Loucy (cell line): ENCODE data around the gene RSPO1.
"Not testable (repeated sequence)": the region's sequence is repeated elsewhere in the genome, so short reads cannot be mapped to it uniquely, and the experiment has no call there.

Source experiments
- H2AFZ ChIP-seq: fragments of 200-600 bp; sonication (generic); 2 replicates; pipeline ENCODE4 v1.6.0; 2016; ENCODE audit warnings: antibody characterized with exemption, mild to moderate bottlenecking, low read length, moderate library complexity
- H3F3A ChIP-seq: fragments of 200-600 bp; 2 replicates; pipeline ENCODE4 v1.6.0; 2016; ENCODE audit warnings: antibody characterized with exemption, low read depth, mild to moderate bottlenecking
- H3K27me3 ChIP-seq: fragments of 200-600 bp; sonication (generic); 2 replicates; pipeline ENCODE4 v1.6.1; 2014; ENCODE audit warnings: low read length, mild to moderate bottlenecking; ENCODE audit not compliant: insufficient read depth, poor library complexity, severe bottlenecking
- H3K36me3 ChIP-seq: fragments of 200-600 bp; sonication (generic); 2 replicates; pipeline ENCODE4 v1.6.1; 2016; ENCODE audit warnings: low read length; ENCODE audit not compliant: insufficient read depth
- H3K4me1 ChIP-seq: fragments of 200-600 bp; sonication (generic); 2 replicates; pipeline ENCODE4 v1.5.1; 2014; ENCODE audit warnings: low read length, mild to moderate bottlenecking; ENCODE audit not compliant: insufficient read depth, poor library complexity, severe bottlenecking
- H3K4me2 ChIP-seq: fragments of 200-600 bp; sonication (generic); 2 replicates; pipeline ENCODE4 v1.6.0; 2014; ENCODE audit warnings: antibody characterized with exemption, low read length, low read depth, mild to moderate bottlenecking; ENCODE audit not compliant: poor library complexity, severe bottlenecking
- H3K4me3 ChIP-seq: fragments of 200-600 bp; sonication (generic); 2 replicates; pipeline ENCODE4 v1.5.1; 2014; ENCODE audit warnings: low read length, mild to moderate bottlenecking, mixed read lengths; ENCODE audit not compliant: poor library complexity, severe bottlenecking
- H3K79me2 ChIP-seq: fragments of 200-600 bp; sonication (generic); 2 replicates; pipeline ENCODE4 v1.6.1; 2014; ENCODE audit warnings: low read length; ENCODE audit not compliant: insufficient read depth
- H3K9ac ChIP-seq: fragments of 200-600 bp; sonication (generic); 2 replicates; pipeline ENCODE4 v1.6.0; 2014; ENCODE audit warnings: mild to moderate bottlenecking, low read depth, low read length, moderate library complexity; ENCODE audit not compliant: poor library complexity, severe bottlenecking
- H3K9me2 ChIP-seq: fragments of 200-600 bp; sonication (generic); replicated peaks from 2 replicates; pipeline ENCODE4 v1.6.1; 2016; ENCODE audit warnings: low read depth, low read length, mixed read lengths
- H3K9me3 ChIP-seq: fragments of 200-600 bp; sonication (generic); 2 replicates; pipeline ENCODE4 v1.6.1; 2014; ENCODE audit warnings: mild to moderate bottlenecking, antibody characterized with exemption, low read length, low read depth; ENCODE audit not compliant: insufficient read depth
- H4K20me1 ChIP-seq: fragments of 200-600 bp; sonication (generic); 2 replicates; pipeline ENCODE4 v1.6.0; 2014; ENCODE audit warnings: antibody characterized with exemption, low read length, mild to moderate bottlenecking; ENCODE audit not compliant: insufficient read depth, poor library complexity, severe bottlenecking
- EZH2phosphoT487 ChIP-seq: fragments of 200-600 bp; IDR thresholded peaks from 2 replicates; pipeline ENCODE4 v1.6.1; 2018; ENCODE audit warnings: antibody characterized with exemption, mild to moderate bottlenecking, moderate library complexity, borderline replicate concordance
- TF ChIP-seq, protein P1 (sequence below): fragments of 200-600 bp; sonication (generic); conservative IDR thresholded peaks from 2 replicates; pipeline ENCODE4 v1.5.1; 2014; ENCODE audit warnings: mild to moderate bottlenecking, antibody characterized with exemption, low read length

Gene RSPO1

DNA sequence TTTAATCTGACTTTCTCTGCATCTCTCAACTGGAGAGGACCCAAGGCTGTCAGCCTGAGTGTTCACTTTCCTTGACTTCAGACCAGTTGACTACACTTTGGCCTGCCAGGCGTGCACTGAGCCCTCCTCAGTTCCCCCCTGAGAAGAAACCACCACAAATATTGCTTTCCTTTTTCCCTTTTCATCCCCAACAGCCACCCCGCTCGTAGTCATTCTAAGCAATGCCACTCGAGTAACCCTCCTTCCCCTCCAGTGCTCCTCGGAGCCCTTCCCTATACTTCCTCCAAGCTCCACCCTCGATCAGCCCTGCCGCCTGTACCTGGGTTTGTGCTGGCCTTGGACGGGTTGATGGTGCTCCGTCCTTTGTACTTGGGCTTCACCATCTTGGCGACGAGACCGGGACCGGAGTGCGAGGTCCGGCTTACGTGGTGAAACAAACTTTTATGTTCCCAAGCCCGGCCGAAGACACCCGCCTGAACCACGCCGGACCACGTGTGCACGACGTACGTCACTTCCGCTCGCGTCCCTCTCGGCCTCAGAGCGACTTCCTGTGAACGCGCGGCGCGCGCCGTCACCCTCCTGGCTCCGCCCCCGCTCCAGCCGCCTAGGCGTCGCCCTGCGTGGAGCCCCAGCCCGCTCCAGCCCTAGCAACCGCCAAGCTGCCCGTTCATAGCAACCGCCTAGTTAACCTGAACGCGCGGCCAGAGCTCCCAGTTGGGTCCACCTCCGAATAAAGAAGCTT, 39.1 kb downstream of the RSPO1 start, which contains the start of gene GNL2:
TSS of gene GNL2 (minus strand) at position 498 of the 742 bp plus-strand sequence. CDS start at position 383, 115 bp downstream.
- peak within 1 kb of the TSS; percentile 95 for H2AFZ ChIP-seq
- peaks cover 46% of the 10 kb centered on the region for H3K79me2 ChIP-seq
- H3K36me3 ChIP-seq: peaks cover 20% of the 10 kb centered on the region; the same call in 1 of the 2 replicates
- no peaks in the 10 kb centered on the region for H3F3A ChIP-seq
- peaks cover 19% of the 10 kb centered on the region for H3K4me1 ChIP-seq
- no peaks in the 10 kb centered on the region for H3K27me3 ChIP-seq
- peak within 1 kb of the TSS; percentile 95 for H3K4me2 ChIP-seq
- peaks cover 36% of the 10 kb centered on the region for H4K20me1 ChIP-seq
- peak within 1 kb of the TSS; percentile 83 for H3K9ac ChIP-seq
- TF ChIP-seq EZH2phosphoT487: no peak
- TF ChIP-seq, protein P1, sequence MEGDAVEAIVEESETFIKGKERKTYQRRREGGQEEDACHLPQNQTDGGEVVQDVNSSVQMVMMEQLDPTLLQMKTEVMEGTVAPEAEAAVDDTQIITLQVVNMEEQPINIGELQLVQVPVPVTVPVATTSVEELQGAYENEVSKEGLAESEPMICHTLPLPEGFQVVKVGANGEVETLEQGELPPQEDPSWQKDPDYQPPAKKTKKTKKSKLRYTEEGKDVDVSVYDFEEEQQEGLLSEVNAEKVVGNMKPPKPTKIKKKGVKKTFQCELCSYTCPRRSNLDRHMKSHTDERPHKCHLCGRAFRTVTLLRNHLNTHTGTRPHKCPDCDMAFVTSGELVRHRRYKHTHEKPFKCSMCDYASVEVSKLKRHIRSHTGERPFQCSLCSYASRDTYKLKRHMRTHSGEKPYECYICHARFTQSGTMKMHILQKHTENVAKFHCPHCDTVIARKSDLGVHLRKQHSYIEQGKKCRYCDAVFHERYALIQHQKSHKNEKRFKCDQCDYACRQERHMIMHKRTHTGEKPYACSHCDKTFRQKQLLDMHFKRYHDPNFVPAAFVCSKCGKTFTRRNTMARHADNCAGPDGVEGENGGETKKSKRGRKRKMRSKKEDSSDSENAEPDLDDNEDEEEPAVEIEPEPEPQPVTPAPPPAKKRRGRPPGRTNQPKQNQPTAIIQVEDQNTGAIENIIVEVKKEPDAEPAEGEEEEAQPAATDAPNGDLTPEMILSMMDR: no peak
- no peaks in the 10 kb centered on the region for H3K9me2 ChIP-seq
- peak within 1 kb of the TSS; percentile 83 for H3K4me3 ChIP-seq
- no peaks in the 10 kb centered on the region for H3K9me3 ChIP-seq

- H3K36me3 ChIP-seq: peaks cover 32% of the 10 kb centered on the region; the same call in 1 of the 2 replicates
- H3K9me3 ChIP-seq: no peaks in the 10 kb centered on the region
- H4K20me1 ChIP-seq: peaks cover 36% of the 10 kb centered on the region
- peaks cover 19% of the 10 kb centered on the region for H3K4me1 ChIP-seq
- H3F3A ChIP-seq: no peaks in the 10 kb centered on the region
- H3K79me2 ChIP-seq: peaks cover 51% of the 10 kb centered on the region
- no peaks in the 10 kb centered on the region for H3K9me2 ChIP-seq
- TF ChIP-seq EZH2phosphoT487: no peak
- TF ChIP-seq, protein P1: no peak
- H3K9ac ChIP-seq: peak overlapping the region; percentile 83
- H2AFZ ChIP-seq: no peak overlapping the region
- peak overlapping the region; percentile 95 for H3K4me2 ChIP-seq
- peak overlapping the region; percentile 83 for H3K4me3 ChIP-seq
- H3K27me3 ChIP-seq: no peaks in the 10 kb centered on the region
Observed at GRCh38 chr1:37593726-37594125, 41.0 kb downstream of the RSPO1 start.

DNA sequence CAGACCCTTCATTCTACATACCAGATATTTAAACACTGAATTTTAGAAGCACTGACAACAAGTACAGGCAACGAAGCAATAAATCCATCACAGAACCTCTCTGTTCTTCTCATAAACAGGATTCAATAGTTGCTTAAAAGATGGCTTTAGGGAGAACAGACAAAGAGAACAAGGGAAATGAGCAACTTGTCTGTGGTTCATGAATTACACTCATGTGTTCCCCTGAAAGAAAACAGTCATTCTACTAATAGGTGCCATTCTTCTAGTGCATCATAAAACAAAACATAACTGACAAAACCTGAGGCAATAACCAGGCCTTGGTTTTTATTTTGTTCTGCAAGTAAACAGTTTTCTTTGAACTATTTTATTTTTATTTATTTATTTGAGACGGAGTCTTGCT, 45.8 kb downstream of the RSPO1 start:
- H3F3A ChIP-seq: no peaks in the 10 kb centered on the region
- no peak overlapping the region for H2AFZ ChIP-seq
- peaks cover 21% of the 10 kb centered on the region for H4K20me1 ChIP-seq
- H3K4me3 ChIP-seq: no peak overlapping the region
- H3K79me2 ChIP-seq: peaks cover 37% of the 10 kb centered on the region
- H3K4me2 ChIP-seq: no peak overlapping the region
- TF ChIP-seq, protein P1: no peak
- no peak for TF ChIP-seq EZH2phosphoT487
- no peaks in the 10 kb centered on the region for H3K27me3 ChIP-seq
- H3K4me1 ChIP-seq: peaks cover 7% of the 10 kb centered on the region
- H3K9ac ChIP-seq: no peak overlapping the region
- no peaks in the 10 kb centered on the region for H3K9me2 ChIP-seq
- H3K36me3 ChIP-seq: peaks cover 64% of the 10 kb centered on the region; the same call in 1 of the 2 replicates
- H3K9me3 ChIP-seq: no peaks in the 10 kb centered on the region

GRCh38 chr1:37584544-37584943, 50.1 kb downstream of the RSPO1 start:
- not testable (repeated sequence) for H3K79me2 ChIP-seq
- peaks cover 76% of the 10 kb centered on the region for H3K36me3 ChIP-seq

More at GRCh38 chr1:37584544-37584943, 50.1 kb downstream of the RSPO1 start:
- H3K4me3 ChIP-seq, H3F3A ChIP-seq, H3K9ac ChIP-seq, H3K9me3 ChIP-seq, H3K4me1 ChIP-seq, H3K9me2 ChIP-seq, H2AFZ ChIP-seq, H3K4me2 ChIP-seq, H3K27me3 ChIP-seq, H4K20me1 ChIP-seq: not testable (repeated sequence)
